Measurements from ENCODE around the gene PCSK2. TPM values are rescaled to one million over a fixed set of nuclear protein-coding genes. Genes with fewer than 3 reads are reported as not detected.
A peak's percentile ranks its signal among the peaks of the same experiment; 100 is the strongest.

PCSK2 gene
- polyA plus RNA-seq, 1 donor, result 2.8 TPM

- Histone ChIP-seq H3K27ac (ENCODE audit: low read length) (no peak overlapping the region), H3K9me3 (ENCODE audit: control insufficient read depth, low read depth, low read length) (no peaks in the 10 kb centered on the region), H3K36me3 (ENCODE audit: control insufficient read depth, insufficient read depth, low read length) (no peaks in the 10 kb centered on the region), H3K4me1 (ENCODE audit: control insufficient read depth, insufficient read depth, low read length) (no peaks in the 10 kb centered on the region), H3K4me3 (ENCODE audit: low read length) (no peak overlapping the region), H3K27me3 (ENCODE audit: control insufficient read depth, insufficient read depth, low read length) (no peaks in the 10 kb centered on the region)
- WGBS (ENCODE audit: insufficient coverage, low lambda C conversion rate), result 69% methylated on average over 2 of the region's 2 CpGs
- DNase-seq, result no peak
These were observed 71.9 kb downstream of the PCSK2 start for GRCh38 chr20:17298751-17299150.

- H3K36me3 ChIP-seq (ENCODE audit: control insufficient read depth, insufficient read depth, low read length), result no peaks in the 10 kb centered on the region
- no peaks in the 10 kb centered on the region for H3K4me1 ChIP-seq (ENCODE audit: control insufficient read depth, insufficient read depth, low read length)
- no peaks in the 10 kb centered on the region for H3K9me3 ChIP-seq (ENCODE audit: control insufficient read depth, low read depth, low read length)
- no peaks in the 10 kb centered on the region for H3K27me3 ChIP-seq (ENCODE audit: control insufficient read depth, insufficient read depth, low read length)
- no peak overlapping the region for H3K27ac ChIP-seq (ENCODE audit: low read length)
- no peak for DNase-seq
- no CpG with 5 or more reads among the region's 2 CpGs for WGBS (ENCODE audit: insufficient coverage, low lambda C conversion rate)
- H3K4me3 ChIP-seq (ENCODE audit: low read length), result no peak overlapping the region
These were observed 73.3 kb downstream of the PCSK2 start for GRCh38 chr20:17300113-17300512.

DNA sequence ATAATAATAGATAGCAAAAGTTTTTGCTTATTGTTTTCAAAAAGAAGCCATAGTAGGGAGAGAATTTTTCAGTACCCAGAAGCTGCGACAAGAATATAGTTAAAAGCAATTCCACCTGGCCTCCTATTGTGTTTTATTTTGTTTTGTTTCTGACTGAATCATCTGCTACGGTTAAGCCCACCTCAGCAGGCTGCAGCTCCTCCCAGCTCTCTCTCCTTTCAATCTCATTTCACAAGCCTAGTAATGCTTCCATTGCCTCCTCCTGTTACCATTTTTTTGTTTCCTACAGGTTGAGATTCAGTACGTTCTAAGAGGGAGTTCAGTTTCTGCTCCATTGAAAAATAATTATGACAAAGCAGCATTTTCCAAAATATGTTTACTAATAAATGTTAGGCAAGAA lies 77.9 kb downstream of the PCSK2 start:
- no peak for DNase-seq
- Histone ChIP-seq H3K36me3 (ENCODE audit: control insufficient read depth, insufficient read depth, low read length) (no peaks in the 10 kb centered on the region), H3K4me3 (ENCODE audit: low read length) (no peak overlapping the region), H3K27ac (ENCODE audit: low read length) (no peak overlapping the region), H3K9me3 (ENCODE audit: control insufficient read depth, low read depth, low read length) (no peaks in the 10 kb centered on the region), H3K4me1 (ENCODE audit: control insufficient read depth, insufficient read depth, low read length) (no peaks in the 10 kb centered on the region), H3K27me3 (ENCODE audit: control insufficient read depth, insufficient read depth, low read length) (no peaks in the 10 kb centered on the region)
- 74% methylated on average over 3 of the region's 3 CpGs for WGBS (ENCODE audit: insufficient coverage, low lambda C conversion rate)

- WGBS (ENCODE audit: insufficient coverage, low lambda C conversion rate), result 90% methylated on average over 2 of the region's 4 CpGs
- Histone ChIP-seq H3K36me3 (ENCODE audit: control insufficient read depth, insufficient read depth, low read length) (no peaks in the 10 kb centered on the region), H3K27ac (ENCODE audit: low read length) (no peak overlapping the region), H3K4me3 (ENCODE audit: low read length) (no peak overlapping the region), H3K9me3 (ENCODE audit: control insufficient read depth, low read depth, low read length) (no peaks in the 10 kb centered on the region), H3K27me3 (ENCODE audit: control insufficient read depth, insufficient read depth, low read length) (no peaks in the 10 kb centered on the region), H3K4me1 (ENCODE audit: control insufficient read depth, insufficient read depth, low read length) (no peaks in the 10 kb centered on the region)
- DNase-seq, result no peak
These were observed 79.6 kb downstream of the PCSK2 start for GRCh38 chr20:17306427-17306826.

- Histone ChIP-seq H3K27ac (ENCODE audit: low read length) (no peak overlapping the region), H3K4me3 (ENCODE audit: low read length) (no peak overlapping the region), H3K9me3 (ENCODE audit: control insufficient read depth, low read depth, low read length) (no peaks in the 10 kb centered on the region), H3K27me3 (ENCODE audit: control insufficient read depth, insufficient read depth, low read length) (peaks cover 11% of the 10 kb centered on the region), H3K4me1 (ENCODE audit: control insufficient read depth, insufficient read depth, low read length) (no peaks in the 10 kb centered on the region), H3K36me3 (ENCODE audit: control insufficient read depth, insufficient read depth, low read length) (no peaks in the 10 kb centered on the region)
- WGBS (ENCODE audit: insufficient coverage, low lambda C conversion rate), result no CpG with 5 or more reads among the region's 5 CpGs
- DNase-seq, result no peak
These were observed 87.4 kb downstream of the PCSK2 start for GRCh38 chr20:17314264-17314663.

DNA sequence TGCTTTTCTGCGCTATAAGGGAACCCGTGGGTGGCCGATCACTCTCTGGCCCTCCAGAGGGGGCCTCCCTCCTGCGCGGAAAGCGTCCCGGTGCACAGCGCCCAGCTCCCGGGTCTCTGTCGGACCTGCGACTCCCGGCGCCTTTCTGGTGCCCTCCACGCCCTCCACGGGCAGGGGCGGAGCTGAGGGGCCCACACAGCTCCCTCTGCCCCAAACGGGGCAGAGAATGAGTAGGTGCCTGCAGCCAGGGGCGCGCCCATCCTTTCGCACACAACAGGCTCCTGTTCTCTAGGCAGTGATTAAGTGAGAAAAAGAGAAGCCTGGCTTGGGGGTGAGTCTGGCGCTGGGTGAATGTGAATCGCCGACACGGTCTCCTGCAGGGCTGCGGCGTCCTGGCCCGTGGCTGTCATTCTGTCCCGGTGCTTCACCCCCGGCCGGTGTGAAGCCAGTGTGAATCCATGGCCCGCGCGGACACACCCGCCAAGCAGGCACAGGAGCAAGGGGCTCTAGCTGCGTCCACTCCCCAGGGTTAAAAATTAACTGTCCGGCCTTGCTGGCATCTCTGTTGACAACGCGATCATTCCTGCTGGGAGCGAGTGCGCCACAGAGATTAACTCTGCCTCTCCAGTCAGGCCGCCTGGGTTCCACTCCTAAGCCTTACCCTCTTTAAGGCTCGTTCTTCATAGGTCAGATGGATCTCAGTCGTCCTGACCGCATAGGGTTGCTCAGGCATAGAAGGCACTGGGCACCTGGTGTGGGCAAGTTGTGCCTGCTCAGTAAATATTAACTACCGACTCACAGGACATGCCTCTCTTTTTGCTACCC lies 88.8 kb downstream of the PCSK2 start:
- whole genome bisulfite sequencing (ENCODE audit: insufficient coverage, low lambda C conversion rate), result no CpG with 5 or more reads among the region's 45 CpGs
- H3K9me3 ChIP-seq (ENCODE audit: control insufficient read depth, low read depth, low read length), result no peaks in the 10 kb centered on the region
- no peak overlapping the region for H3K27ac ChIP-seq (ENCODE audit: low read length)
- H3K27me3 ChIP-seq (ENCODE audit: control insufficient read depth, insufficient read depth, low read length), result peaks cover 11% of the 10 kb centered on the region
- H3K4me3 ChIP-seq (ENCODE audit: low read length), result peak overlapping the region; percentile 24
- DNase-seq, result peak in 1 of 2 donors; percentile 39
- no peaks in the 10 kb centered on the region for H3K36me3 ChIP-seq (ENCODE audit: control insufficient read depth, insufficient read depth, low read length)
- no peaks in the 10 kb centered on the region for H3K4me1 ChIP-seq (ENCODE audit: control insufficient read depth, insufficient read depth, low read length)

- peaks cover 11% of the 10 kb centered on the region for H3K27me3 ChIP-seq (ENCODE audit: control insufficient read depth, insufficient read depth, low read length)
- no CpG with 5 or more reads among the region's 2 CpGs for WGBS (ENCODE audit: insufficient coverage, low lambda C conversion rate)
- DNase-seq, result no peak
- H3K36me3 ChIP-seq (ENCODE audit: control insufficient read depth, insufficient read depth, low read length), result no peaks in the 10 kb centered on the region
- no peak overlapping the region for H3K27ac ChIP-seq (ENCODE audit: low read length)
- no peaks in the 10 kb centered on the region for H3K9me3 ChIP-seq (ENCODE audit: control insufficient read depth, low read depth, low read length)
- H3K4me1 ChIP-seq (ENCODE audit: control insufficient read depth, insufficient read depth, low read length), result no peaks in the 10 kb centered on the region
- no peak overlapping the region for H3K4me3 ChIP-seq (ENCODE audit: low read length)
These were observed 89.6 kb downstream of the PCSK2 start for GRCh38 chr20:17316316-17317038.

GRCh38 chr20:17317341-17317740 lies 90.5 kb downstream of the PCSK2 start:
- Histone ChIP-seq H3K9me3 (ENCODE audit: control insufficient read depth, low read depth, low read length) (no peaks in the 10 kb centered on the region), H3K36me3 (ENCODE audit: control insufficient read depth, insufficient read depth, low read length) (no peaks in the 10 kb centered on the region), H3K27me3 (ENCODE audit: control insufficient read depth, insufficient read depth, low read length) (peaks cover 11% of the 10 kb centered on the region), H3K27ac (ENCODE audit: low read length) (no peak overlapping the region), H3K4me3 (ENCODE audit: low read length) (no peak overlapping the region), H3K4me1 (ENCODE audit: control insufficient read depth, insufficient read depth, low read length) (no peaks in the 10 kb centered on the region)
- 100% methylated on average over 2 of the region's 2 CpGs for WGBS (ENCODE audit: insufficient coverage, low lambda C conversion rate)
- no peak for DNase-seq

GRCh38 chr20:17320456-17320855 lies 93.6 kb downstream of the PCSK2 start:
- H3K4me3 ChIP-seq (ENCODE audit: low read length), result no peak overlapping the region

DNA sequence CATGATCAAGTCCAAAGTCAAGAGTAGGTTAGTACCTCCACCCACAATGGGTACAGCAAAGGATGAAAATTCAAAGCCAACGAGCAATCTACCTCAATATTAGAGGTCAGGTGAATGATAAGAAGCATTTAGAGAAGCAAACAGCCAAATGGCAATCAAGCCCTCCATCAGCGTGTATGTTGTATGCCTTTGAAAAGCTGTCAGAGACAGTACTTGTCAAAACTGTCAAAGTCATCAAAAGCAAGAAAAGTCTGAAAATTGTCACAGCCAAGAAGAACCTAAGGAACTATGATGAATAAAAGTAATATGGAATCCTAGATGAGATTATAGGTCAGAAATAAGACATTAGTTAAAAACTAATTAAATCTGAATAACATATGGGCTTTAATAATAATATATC lies 99.3 kb downstream of the PCSK2 start:
- DNase-seq, result no peak
- H3K36me3 ChIP-seq (ENCODE audit: control insufficient read depth, insufficient read depth, low read length), result no peaks in the 10 kb centered on the region
- no peaks in the 10 kb centered on the region for H3K4me1 ChIP-seq (ENCODE audit: control insufficient read depth, insufficient read depth, low read length)
- no peak overlapping the region for H3K4me3 ChIP-seq (ENCODE audit: low read length)
- WGBS (ENCODE audit: insufficient coverage, low lambda C conversion rate), result no CpG with 5 or more reads among the region's 2 CpGs
- no peaks in the 10 kb centered on the region for H3K9me3 ChIP-seq (ENCODE audit: control insufficient read depth, low read depth, low read length)
- H3K27me3 ChIP-seq (ENCODE audit: control insufficient read depth, insufficient read depth, low read length), result peaks cover 27% of the 10 kb centered on the region
- no peak overlapping the region for H3K27ac ChIP-seq (ENCODE audit: low read length)

More at GRCh38 chr20:17320456-17320855, 93.6 kb downstream of the PCSK2 start:
- WGBS (ENCODE audit: insufficient coverage, low lambda C conversion rate), result no CpG with 5 or more reads among the region's 2 CpGs
- no peak overlapping the region for H3K27ac ChIP-seq (ENCODE audit: low read length)
- H3K4me1 ChIP-seq (ENCODE audit: control insufficient read depth, insufficient read depth, low read length), result no peaks in the 10 kb centered on the region
- peaks cover 7% of the 10 kb centered on the region for H3K27me3 ChIP-seq (ENCODE audit: control insufficient read depth, insufficient read depth, low read length)
- H3K9me3 ChIP-seq (ENCODE audit: control insufficient read depth, low read depth, low read length), result no peaks in the 10 kb centered on the region
- DNase-seq, result no peak
- H3K36me3 ChIP-seq (ENCODE audit: control insufficient read depth, insufficient read depth, low read length), result no peaks in the 10 kb centered on the region

Data from large intestine (tissue), 3 donors.